Neuron (in vitro differentiated cells): ENCODE results near the gene TSPAN14.
"Not testable (repeated sequence)": the region's sequence is repeated elsewhere in the genome, so short reads cannot be mapped to it uniquely, and the experiment has no call there.

Experiments
- H2AFZ ChIP-seq: one replicate; pipeline ENCODE4 v1.6.1; 2013; ENCODE audit warnings: low read depth, mild to moderate bottlenecking, inconsistent platforms, low read length, moderate library complexity
- H3K27me3 ChIP-seq: one replicate; pipeline ENCODE4 v1.6.1; 2013; ENCODE audit warnings: low read length; ENCODE audit not compliant: insufficient read depth
- H3K36me3 ChIP-seq: one replicate; pipeline ENCODE4 v1.6.1; 2013; ENCODE audit warnings: low read length; ENCODE audit not compliant: insufficient read depth
- H3K4me1 ChIP-seq: one replicate; pipeline ENCODE4 v1.6.1; 2013; ENCODE audit warnings: low read length; ENCODE audit not compliant: insufficient read depth
- H3K4me3 ChIP-seq: 2 replicates; pipeline ENCODE4 v1.5.1; 2013; ENCODE audit warnings: mild to moderate bottlenecking, low read length, moderate library complexity
- H3K9me3 ChIP-seq: one replicate; pipeline ENCODE4 v1.6.1; 2013; ENCODE audit warnings: low read length

Gene TSPAN14

GRCh38 chr10:80413271-80413996 is 40.7 kb upstream of the TSPAN14 start:
- Histone ChIP-seq H2AFZ (no peak overlapping the region), H3K27me3 (no peaks in the 10 kb centered on the region), H3K4me3 (no peak overlapping the region), H3K9me3 (no peaks in the 10 kb centered on the region), H3K36me3 (peaks cover 5% of the 10 kb centered on the region), H3K4me1 (peaks cover 27% of the 10 kb centered on the region)

- H3K9me3 ChIP-seq = no peaks in the 10 kb centered on the region
- peaks cover 5% of the 10 kb centered on the region for H3K36me3 ChIP-seq
- peaks cover 24% of the 10 kb centered on the region for H3K4me1 ChIP-seq
- no peaks in the 10 kb centered on the region for H3K27me3 ChIP-seq
- H2AFZ ChIP-seq = no peak overlapping the region
- H3K4me3 ChIP-seq = no peak overlapping the region
Measured at GRCh38 chr10:80414142-80414895, 39.8 kb upstream of the TSPAN14 start.

- no peak overlapping the region for H2AFZ ChIP-seq
- no peaks in the 10 kb centered on the region for H3K9me3 ChIP-seq
- no peaks in the 10 kb centered on the region for H3K27me3 ChIP-seq
- H3K36me3 ChIP-seq = peaks cover 9% of the 10 kb centered on the region
- H3K4me1 ChIP-seq = peaks cover 11% of the 10 kb centered on the region
- H3K4me3 ChIP-seq = no peak overlapping the region
Measured at GRCh38 chr10:80415734-80416478, 38.2 kb upstream of the TSPAN14 start.

- H3K36me3 ChIP-seq = peaks cover 10% of the 10 kb centered on the region
- peaks cover 11% of the 10 kb centered on the region for H3K4me1 ChIP-seq
- H3K4me3 ChIP-seq = no peak overlapping the region
- H3K27me3 ChIP-seq = no peaks in the 10 kb centered on the region
- no peak overlapping the region for H2AFZ ChIP-seq
- no peaks in the 10 kb centered on the region for H3K9me3 ChIP-seq
Measured at GRCh38 chr10:80416479-80417098, 37.5 kb upstream of the TSPAN14 start.

GRCh38 chr10:80417256-80417655 is 36.9 kb upstream of the TSPAN14 start:
- not testable (repeated sequence) for H3K4me3 ChIP-seq, H3K27me3 ChIP-seq, H2AFZ ChIP-seq, H3K9me3 ChIP-seq
- Histone ChIP-seq H3K36me3 (peaks cover 17% of the 10 kb centered on the region), H3K4me1 (peaks cover 11% of the 10 kb centered on the region)

- Histone ChIP-seq H3K9me3 (no peaks in the 10 kb centered on the region), H3K27me3 (no peaks in the 10 kb centered on the region), H2AFZ (no peak overlapping the region), H3K36me3 (peaks cover 48% of the 10 kb centered on the region), H3K4me1 (peaks cover 6% of the 10 kb centered on the region), H3K4me3 (no peak overlapping the region)
Measured at GRCh38 chr10:80421050-80421706, 32.9 kb upstream of the TSPAN14 start.

GRCh38 chr10:80421707-80422536 is 32.2 kb upstream of the TSPAN14 start:
- H3K36me3 ChIP-seq = peaks cover 55% of the 10 kb centered on the region
- H3K4me1 ChIP-seq = no peaks in the 10 kb centered on the region
- no peak overlapping the region for H2AFZ ChIP-seq
- H3K9me3 ChIP-seq = no peaks in the 10 kb centered on the region
- no peaks in the 10 kb centered on the region for H3K27me3 ChIP-seq
- H3K4me3 ChIP-seq = no peak overlapping the region

- H3K4me1 ChIP-seq = no peaks in the 10 kb centered on the region
- H3K27me3 ChIP-seq = no peaks in the 10 kb centered on the region
- peaks cover 71% of the 10 kb centered on the region for H3K36me3 ChIP-seq
- H2AFZ ChIP-seq = no peak overlapping the region
- H3K9me3 ChIP-seq = no peaks in the 10 kb centered on the region
- H3K4me3 ChIP-seq = no peak overlapping the region
Measured at GRCh38 chr10:80425901-80426300, 28.2 kb upstream of the TSPAN14 start.

- H3K27me3 ChIP-seq = no peaks in the 10 kb centered on the region
- no peak overlapping the region for H2AFZ ChIP-seq
- no peak overlapping the region for H3K4me3 ChIP-seq
- H3K9me3 ChIP-seq = no peaks in the 10 kb centered on the region
- no peaks in the 10 kb centered on the region for H3K4me1 ChIP-seq
- H3K36me3 ChIP-seq = peaks cover 66% of the 10 kb centered on the region
Measured at GRCh38 chr10:80427541-80427940, 26.6 kb upstream of the TSPAN14 start.

- H3K4me3 ChIP-seq = no peak overlapping the region
Measured at GRCh38 chr10:80429521-80429973, 24.6 kb upstream of the TSPAN14 start.

GRCh38 chr10:80433134-80433533 is 21.0 kb upstream of the TSPAN14 start:
- Histone ChIP-seq H3K27me3 (no peaks in the 10 kb centered on the region), H3K4me3 (no peak overlapping the region), H3K36me3 (peaks cover 25% of the 10 kb centered on the region), H3K4me1 (no peaks in the 10 kb centered on the region), H2AFZ (no peak overlapping the region), H3K9me3 (no peaks in the 10 kb centered on the region)

More at GRCh38 chr10:80429521-80429973, 24.6 kb upstream of the TSPAN14 start:
- peaks cover 57% of the 10 kb centered on the region for H3K36me3 ChIP-seq
- no peaks in the 10 kb centered on the region for H3K4me1 ChIP-seq
- H3K9me3 ChIP-seq = no peaks in the 10 kb centered on the region
- no peaks in the 10 kb centered on the region for H3K27me3 ChIP-seq
- no peak overlapping the region for H2AFZ ChIP-seq
